GM21529 (cell line): ENCODE results near the gene MPPE1.

ENCODE experiments used
- ATAC-seq: cut with Tn5 transposase; IDR thresholded peaks from one replicate; pipeline ENCODE4 v1.9.1; 2021; ENCODE audit not compliant: unreplicated experiment

Gene MPPE1

GRCh38 chr18:11884396-11885030 lies 23.6 kb downstream of the MPPE1 start:
- no peak for ATAC-seq

DNA sequence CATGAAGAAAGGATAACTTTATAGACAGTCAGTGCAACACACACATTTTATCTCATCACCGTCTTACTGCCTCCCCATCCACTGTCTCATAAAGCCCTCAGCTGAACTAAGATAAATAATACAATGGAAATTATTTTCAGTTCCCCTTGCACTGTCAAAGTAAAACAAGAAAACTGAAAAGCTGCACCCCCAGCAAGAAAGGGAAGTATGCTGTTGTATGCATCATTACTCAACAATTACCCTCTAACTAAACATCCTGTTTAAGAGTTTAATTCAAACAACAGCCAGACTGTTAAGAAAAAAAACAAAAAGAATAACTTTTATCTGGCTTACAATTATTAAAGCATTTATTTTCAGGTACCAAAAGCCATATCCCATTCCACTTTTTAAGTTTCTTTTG lies 25.0 kb downstream of the MPPE1 start:
- peak; percentile 84 for ATAC-seq

DNA sequence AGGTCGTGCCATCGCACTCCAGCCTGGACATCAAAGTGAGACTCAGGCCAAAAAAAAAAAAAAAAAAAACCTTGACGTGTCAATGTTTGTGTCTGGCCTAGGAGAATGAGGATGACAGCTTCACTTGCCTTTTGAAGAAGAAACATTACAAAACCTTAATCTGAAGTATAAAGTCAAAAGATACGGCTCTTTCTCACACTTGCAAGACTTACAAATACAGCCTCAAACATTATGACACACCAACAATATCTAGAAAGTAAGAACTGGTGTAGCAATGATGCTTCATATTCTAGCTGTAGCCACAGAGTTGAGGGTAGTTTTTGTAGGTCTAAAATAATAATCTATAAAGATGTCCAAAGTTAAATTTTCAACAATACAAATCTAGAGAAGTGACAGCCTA lies 25.5 kb downstream of the MPPE1 start:
- ATAC-seq = no peak

- no peak for ATAC-seq
These were observed 27.4 kb downstream of the MPPE1 start for GRCh38 chr18:11880586-11881304.

DNA sequence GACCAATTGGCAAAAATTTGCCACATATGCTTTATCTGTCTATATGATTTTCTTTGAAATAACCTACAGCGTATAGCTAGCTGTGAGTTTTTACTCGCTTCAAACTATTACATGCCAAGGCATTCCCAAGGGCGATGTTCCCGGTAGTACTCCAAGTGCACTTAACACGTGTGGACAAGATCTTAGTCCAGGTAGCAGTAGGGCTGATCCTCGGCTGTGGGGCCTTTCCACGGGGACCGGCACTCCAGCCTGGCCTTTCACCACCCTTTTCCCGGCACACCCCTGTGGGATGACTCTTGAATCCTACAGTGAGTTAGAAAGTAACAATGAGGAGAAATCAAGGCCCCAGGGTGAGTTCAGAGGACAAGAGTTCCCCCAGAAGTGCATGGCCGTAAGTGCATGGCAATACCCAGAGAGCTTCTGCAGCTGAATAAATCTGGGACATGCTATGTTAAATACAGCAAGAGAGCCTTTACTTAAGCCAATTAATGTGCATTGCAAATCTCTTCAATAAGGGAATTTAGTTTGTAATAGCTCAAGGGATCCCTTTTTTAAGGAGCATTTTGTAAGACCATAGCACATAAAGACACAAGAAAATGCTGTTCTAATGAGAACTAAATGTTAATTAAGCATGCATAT lies 30.5 kb downstream of the MPPE1 start:
- no peak for ATAC-seq

DNA sequence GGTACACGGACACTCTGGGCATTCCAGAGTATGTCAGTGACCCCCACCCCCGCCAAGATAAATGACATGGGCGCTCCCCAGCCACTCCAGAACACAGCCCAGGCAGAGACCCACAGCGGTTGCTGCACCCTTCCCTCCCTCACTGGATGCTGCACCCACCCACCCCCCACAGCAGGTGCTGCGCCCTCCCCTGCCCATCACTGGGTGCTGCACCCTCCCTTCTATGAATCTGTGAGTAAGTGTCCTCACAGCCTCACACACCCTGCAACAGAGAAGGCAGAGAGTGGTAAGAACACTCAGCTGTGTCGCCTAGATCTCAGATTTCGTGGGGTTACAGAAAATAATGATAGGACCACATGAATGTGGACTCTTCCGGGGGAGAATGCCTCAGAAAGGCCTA lies 33.4 kb downstream of the MPPE1 start:
- no peak for ATAC-seq

- no peak for ATAC-seq
These were observed 34.3 kb downstream of the MPPE1 start for GRCh38 chr18:11873670-11874340.

DNA sequence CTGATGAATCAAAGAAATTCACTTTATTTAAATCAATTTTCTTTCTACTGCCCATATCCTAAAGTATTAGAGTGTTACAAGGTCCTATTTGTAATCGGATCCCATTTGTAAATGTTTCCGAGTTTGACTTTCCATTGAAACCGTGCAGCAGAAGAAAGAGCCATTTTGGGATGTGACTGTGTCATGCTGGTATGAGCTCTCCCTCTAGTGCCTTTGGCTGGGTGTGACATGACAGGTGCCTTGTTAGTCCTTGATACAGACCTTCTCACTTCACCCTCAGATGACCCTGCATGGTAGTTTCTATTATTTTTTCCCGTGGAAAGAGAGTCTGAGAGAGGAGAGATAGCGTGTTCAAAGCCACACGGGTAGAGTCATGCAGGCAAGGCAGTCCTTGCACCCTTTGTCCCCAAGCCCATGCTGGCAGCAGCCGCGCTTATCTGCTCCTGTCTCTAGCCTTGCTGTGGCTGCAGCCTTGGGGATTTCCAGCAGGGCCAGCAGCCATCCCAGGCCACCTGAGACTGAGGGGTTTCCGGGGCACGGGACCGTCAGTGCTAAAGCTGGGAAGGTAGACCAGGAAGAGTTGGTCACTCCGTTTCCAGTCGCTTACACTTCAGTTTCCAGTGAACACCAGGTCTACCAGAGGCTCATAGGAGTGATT lies 35.5 kb downstream of the MPPE1 start:
- peak; percentile 66 for ATAC-seq

GRCh38 chr18:11871501-11871900 lies 36.6 kb downstream of the MPPE1 start:
- peak; percentile 65 for ATAC-seq

DNA sequence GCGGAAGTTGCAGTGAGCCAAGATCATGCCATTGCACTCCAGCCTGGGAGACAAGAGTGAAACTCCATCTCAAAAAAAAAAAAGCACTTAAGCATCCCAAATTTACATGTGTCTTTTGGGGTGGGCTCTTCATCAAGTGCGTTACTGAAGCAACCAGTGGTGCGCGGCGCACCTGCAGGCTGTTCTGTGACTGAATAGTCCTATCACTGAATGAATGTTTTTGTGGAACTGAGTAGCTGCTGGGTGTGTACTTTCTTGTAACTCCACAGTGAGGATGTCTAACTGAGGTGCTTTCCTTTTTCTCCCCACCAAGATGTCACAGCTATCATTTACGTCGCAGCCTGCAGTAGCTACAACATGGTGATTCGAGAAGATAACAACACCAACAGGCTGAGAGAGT lies 39.9 kb downstream of the MPPE1 start:
- no peak for ATAC-seq

DNA sequence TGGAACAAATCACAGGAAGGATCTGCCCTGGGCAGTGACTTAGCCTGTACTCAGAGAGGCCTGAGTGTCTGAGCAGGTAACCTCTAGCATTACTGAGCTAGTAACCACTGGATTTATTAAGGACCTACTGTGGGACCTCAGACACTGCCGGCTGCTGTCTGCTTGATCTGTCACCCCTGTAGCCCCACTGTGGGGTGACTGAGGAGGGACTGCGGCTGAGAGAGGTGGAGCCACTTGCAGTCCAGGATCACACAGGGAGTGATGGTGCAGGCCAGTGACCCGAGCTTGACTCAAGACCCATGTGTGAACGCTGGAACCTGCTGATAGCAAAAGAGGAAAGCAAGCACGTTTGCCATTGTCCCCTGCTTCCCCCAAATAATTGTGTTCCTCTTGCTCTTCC lies 41.4 kb downstream of the MPPE1 start:
- no peak for ATAC-seq

DNA sequence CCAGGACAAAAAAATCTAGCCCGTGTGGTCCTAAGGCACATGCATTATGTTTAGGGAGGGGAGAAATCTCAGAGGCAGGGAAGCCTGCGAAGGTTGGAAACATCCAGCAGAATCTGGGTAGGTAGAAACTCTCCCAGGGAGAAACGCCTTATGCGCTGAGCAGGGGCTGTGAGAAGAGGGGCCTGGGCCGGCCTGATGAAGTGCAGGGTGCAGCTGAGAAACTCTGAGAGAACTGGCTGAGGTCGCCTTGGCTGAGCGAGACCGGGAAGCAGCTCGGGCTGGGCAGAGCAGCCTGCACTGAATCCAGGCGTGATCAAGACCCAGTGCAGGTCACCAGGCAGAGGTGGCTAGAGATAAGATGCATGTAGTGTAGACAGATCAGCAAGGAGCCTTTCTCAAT lies 41.8 kb downstream of the MPPE1 start:
- no peak for ATAC-seq

- no peak for ATAC-seq
These were observed 43.0 kb downstream of the MPPE1 start for GRCh38 chr18:11865071-11865470.

- ATAC-seq = no peak
These were observed 43.6 kb downstream of the MPPE1 start for GRCh38 chr18:11864471-11864870.

DNA sequence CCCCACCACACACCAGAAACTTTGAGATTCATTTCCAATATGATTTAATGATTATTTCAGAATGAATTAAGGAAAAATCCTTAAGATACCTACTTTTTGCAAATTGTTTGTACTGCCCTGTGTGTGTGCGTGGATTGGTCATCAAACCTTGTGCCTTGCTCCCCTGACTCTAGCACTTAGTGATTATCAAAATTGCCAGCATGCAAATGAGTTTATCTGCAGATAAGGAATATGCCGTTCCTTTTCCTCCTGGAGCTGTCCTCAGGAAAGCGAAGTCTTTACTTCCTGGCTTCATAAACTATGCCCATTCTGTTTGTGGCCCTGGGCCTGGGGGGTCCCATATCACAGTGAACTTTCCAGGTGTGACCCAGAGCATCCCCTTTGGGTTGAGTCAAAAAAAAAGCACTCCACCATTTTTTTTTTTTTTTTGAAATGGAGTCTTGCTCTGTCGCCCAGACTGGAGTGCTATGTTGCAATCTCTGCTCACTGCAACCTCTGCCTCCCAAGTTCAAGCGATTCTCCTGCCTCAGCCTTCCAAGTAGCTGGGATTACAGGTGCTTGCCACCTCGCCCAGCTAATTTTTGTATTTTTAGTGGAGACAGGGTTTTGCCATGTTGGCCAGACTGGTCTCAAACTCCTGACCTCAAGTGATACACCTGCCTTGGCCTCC lies 45.5 kb downstream of the MPPE1 start:
- ATAC-seq = no peak

DNA sequence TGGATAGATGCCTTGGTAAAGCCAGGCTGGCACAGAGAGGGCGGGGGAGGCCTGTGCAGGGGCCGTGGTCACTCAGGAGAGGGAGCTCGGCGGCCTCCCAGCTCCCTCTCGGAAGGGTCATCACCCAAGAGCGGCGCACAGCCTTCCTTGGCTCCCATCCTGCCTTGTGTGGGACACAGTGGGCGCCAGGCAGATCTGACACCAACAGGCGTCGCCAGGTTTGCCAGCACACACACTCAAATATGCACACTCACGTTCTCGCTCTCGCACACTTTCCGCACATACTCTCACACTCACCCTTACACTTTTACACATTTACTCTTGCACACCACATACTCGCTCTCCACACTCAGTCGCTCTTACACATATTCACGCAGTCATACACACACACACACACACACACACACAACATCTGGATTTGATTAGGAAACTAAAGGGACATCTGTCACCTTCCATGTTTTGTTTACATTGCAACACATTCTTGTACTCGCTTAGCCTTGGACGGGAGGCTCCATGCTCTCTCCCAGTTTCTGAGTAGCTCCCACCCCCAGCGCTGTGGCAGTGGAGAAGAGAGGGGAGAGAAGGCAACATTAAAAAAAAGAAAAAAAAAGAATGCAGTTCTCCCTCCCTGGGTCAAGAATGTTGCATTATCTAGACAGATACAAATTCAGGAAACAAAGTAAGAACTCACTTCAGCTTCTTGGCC lies 46.4 kb downstream of the MPPE1 start:
- ATAC-seq = no peak

GRCh38 chr18:11860594-11861450 lies 47.3 kb downstream of the MPPE1 start:
- ATAC-seq = no peak

GRCh38 chr18:11859903-11860407 lies 48.2 kb downstream of the MPPE1 start:
- no peak for ATAC-seq

- ATAC-seq = no peak
These were observed 48.8 kb downstream of the MPPE1 start for GRCh38 chr18:11859282-11859830.
